ENCODE data around the gene ATXN7L3. TPM values are rescaled to one million over a fixed set of nuclear protein-coding genes. Genes with fewer than 3 reads are reported as not detected.

ATXN7L3 gene
- polyA plus RNA-seq, 4 donors = 54.6 to 71.1 (median 68.9) TPM

- DNase-seq (ENCODE audit: low read depth in 4 of 4, low spot score in 3 of 4) = no peak
Measured at GRCh38 chr17:44203731-44204440, 4.2 kb upstream of the ATXN7L3 start.

DNA sequence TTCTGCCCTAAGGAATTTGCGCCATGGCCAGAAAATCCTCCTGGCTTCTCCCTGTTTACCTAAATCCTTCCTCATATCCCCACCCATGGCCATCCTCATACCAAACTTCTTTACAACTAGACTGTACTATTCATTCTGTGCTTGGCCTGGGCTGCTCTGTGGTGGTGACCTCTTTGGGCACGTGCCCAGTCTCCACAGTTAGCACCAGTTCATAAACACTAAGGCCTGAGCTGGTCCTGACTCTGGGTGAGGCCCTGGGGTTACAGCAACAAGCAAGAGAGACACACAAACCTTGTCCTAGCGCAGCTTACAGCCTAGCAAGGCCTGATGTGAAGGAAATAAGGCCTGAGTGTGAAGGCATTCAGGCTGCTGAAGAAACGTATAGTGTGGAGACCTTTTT is 3.1 kb upstream of the ATXN7L3 start:
- no peak for DNase-seq (ENCODE audit: low read depth in 4 of 4, low spot score in 3 of 4)

- DNase-seq (ENCODE audit: low read depth in 4 of 4, low spot score in 3 of 4) = no peak
Measured at GRCh38 chr17:44200478-44201155, 933 bp upstream of the ATXN7L3 start.

- peak in 1 of 4 donors; percentile 50 for DNase-seq (ENCODE audit: low read depth in 4 of 4, low spot score in 3 of 4)
Measured at GRCh38 chr17:44198721-44199552, 747 bp downstream of the ATXN7L3 start.

GRCh38 chr17:44197980-44198720 is 1.5 kb downstream of the ATXN7L3 start:
- no peak for DNase-seq (ENCODE audit: low read depth in 4 of 4, low spot score in 3 of 4)

DNA sequence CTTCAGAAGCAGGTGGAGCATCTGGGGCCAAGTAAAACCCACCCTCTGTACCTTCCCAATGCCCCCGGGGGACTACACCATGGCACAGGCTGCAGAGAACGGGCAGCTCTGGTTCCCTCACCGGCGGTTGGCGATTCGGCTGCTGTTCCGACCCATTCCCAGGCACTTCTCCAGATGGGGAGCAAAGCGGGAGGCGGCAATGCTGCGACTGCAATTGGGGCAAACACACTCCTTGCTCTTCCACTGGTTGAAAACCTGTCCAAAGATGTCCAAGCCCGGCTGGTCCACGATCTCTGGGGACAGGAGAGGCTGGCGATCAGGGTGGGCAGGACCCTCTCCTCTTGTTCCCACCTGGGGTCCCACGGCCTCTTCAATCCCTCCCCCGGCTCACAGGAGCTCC is 2.6 kb downstream of the ATXN7L3 start:
- DNase-seq (ENCODE audit: low read depth in 4 of 4, low spot score in 3 of 4) = no peak

DNA sequence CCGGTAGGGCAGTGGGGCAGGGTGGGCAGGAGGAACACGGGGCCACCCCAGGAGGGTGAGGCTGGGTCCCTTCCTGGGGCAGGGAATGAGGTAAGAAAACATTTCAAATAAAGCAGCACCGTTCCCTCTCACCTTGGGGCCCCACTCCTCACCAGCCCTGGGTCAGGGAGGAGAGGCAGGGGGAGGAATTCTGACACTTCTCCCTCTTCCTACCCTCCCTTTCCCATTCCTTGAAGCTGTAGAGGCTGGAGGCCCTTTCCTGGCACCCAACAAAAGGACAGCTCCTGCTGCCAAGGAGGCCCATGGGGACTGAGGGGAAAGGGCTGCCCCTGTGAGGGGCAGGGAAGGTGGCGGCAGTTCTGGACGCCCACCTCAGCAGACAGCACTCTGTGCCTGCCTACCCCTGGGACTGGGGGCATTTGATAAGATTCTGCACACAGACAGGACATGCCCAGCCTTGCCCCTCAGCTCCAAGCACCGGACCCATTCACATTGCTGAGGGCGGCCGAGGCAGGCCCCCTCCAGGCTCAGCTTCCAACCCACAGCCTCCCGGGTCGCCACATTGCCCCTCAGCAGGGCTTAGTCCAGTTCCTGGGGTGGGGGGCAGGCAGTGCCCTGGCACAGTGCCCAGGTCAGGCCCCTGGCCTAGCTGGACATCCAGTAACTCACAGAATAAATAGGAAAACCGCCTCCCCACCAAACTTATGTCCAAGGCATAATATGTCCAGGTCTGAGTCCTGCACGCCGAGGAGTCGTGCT is 6.2 kb downstream of the ATXN7L3 start:
- no peak for DNase-seq (ENCODE audit: low read depth in 4 of 4, low spot score in 3 of 4)

GRCh38 chr17:44192750-44193149 is 6.9 kb downstream of the ATXN7L3 start:
- DNase-seq (ENCODE audit: low read depth in 4 of 4, low spot score in 3 of 4) = no peak

- DNase-seq (ENCODE audit: low read depth in 4 of 4, low spot score in 3 of 4) = no peak
Measured at GRCh38 chr17:44191941-44192496, 7.7 kb downstream of the ATXN7L3 start.

GRCh38 chr17:44191369-44191768 is 8.3 kb downstream of the ATXN7L3 start:
- DNase-seq (ENCODE audit: low read depth in 4 of 4, low spot score in 3 of 4) = no peak

DNA sequence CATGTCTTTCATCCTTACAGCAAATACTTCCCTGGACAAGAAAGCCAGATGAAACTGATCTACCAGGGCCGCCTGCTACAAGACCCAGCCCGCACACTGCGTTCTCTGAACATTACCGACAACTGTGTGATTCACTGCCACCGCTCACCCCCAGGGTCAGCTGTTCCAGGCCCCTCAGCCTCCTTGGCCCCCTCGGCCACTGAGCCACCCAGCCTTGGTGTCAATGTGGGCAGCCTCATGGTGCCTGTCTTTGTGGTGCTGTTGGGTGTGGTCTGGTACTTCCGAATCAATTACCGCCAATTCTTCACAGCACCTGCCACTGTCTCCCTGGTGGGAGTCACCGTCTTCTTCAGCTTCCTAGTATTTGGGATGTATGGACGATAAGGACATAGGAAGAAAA is 9.2 kb downstream of the ATXN7L3 start:
- no peak for DNase-seq (ENCODE audit: low read depth in 4 of 4, low spot score in 3 of 4)

GRCh38 chr17:44188576-44189403 is 10.9 kb downstream of the ATXN7L3 start:
- no peak for DNase-seq (ENCODE audit: low read depth in 4 of 4, low spot score in 3 of 4)

DNA sequence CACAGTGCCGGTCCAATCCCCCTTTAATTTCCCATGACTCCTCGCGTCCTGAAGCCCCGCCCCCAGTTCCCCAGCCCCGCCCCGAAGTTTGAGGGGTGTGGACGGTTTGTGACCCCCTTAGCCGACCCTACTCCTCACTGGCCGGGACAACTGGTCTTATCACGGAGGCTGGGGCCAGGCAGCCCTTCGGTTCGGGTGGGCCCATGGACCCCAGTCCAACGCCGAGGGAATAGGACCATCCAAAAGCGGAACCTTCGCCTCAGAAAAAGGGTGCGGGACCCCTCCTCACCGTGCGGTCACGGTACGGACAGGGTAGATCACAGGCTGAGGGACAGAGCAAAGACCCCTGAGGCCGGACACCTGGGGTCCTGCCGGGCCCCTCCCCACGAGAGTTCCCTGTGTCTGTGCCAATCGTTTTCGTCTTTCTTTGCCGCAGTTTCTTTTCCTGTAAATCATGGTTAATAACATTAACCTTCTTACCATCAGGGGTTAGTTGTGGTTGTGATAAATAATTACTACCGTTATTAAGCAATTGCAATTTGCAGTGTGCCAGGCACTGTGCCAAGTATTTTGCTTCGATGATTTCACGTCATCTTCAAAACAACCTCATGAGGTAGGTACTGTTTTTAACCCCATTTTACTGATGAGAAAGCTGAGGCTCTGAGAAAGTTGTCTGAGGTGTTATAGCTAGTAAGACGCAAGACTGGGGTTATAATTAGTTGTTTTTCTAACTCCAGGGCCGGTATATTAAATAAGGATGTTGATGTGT is 12.4 kb downstream of the ATXN7L3 start:
- DNase-seq (ENCODE audit: low read depth in 4 of 4, low spot score in 3 of 4) = no peak

GRCh38 chr17:44186307-44187130 is 13.2 kb downstream of the ATXN7L3 start, which contains the start of gene TMUB2:
TMUB2 (plus strand) TSS chr17:44186972; CDS start chr17:44187709, 737 bp downstream.
- peak; percentile 97 to 99 (median 98) for DNase-seq (ENCODE audit: low read depth in 4 of 4, low spot score in 3 of 4)

DNA sequence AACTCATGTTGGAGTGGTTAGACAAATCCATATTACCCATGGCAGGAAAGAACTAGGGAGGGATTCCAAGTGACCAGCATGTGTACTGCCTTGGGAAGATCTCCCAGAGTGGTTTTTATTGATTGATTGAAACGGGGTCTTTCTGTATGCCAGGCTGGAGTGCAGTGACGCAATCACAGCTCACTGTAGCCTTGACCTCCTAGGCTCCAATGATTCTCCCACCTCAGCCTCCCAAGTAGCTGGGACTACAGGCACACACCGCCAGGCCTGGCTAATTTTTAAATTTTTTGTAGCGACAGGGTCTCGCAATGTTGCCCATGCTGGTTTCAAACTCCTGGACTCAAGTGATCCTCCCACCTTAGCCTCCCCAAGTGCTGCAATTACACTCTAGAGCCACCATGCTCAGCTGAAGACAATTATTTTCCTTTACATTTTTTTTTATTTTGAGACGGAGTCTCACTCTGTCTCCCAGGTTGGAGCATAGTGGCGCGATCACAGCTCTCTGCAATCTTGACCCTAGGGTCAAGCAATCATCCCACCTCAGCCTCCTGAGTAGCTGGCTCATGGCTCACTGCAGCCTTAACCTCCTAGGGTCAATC is 15.4 kb downstream of the ATXN7L3 start:
- no peak for DNase-seq (ENCODE audit: low read depth in 4 of 4, low spot score in 3 of 4)

- DNase-seq (ENCODE audit: low read depth in 4 of 4, low spot score in 3 of 4) = no peak
Measured at GRCh38 chr17:44183024-44183423, 16.7 kb downstream of the ATXN7L3 start.

- no peak for DNase-seq (ENCODE audit: low read depth in 4 of 4, low spot score in 3 of 4)
Measured at GRCh38 chr17:44178133-44178532, 21.6 kb downstream of the ATXN7L3 start.

Data from left renal pelvis (tissue), 4 donors.